ENCODE measurements around the gene TFEB.

Gene TFEB

GRCh38 chr6:41705996-41706835 lies 29.2 kb downstream of the TFEB start:
- peaks cover 81% of the 10 kb centered on the region for H3K4me1 Mint-ChIP-seq (ENCODE audit: low read depth)
- H3K4me3 Mint-ChIP-seq: peak overlapping the region; percentile 49
- intact Hi-C loops (cut with micrococcal nuclease): loop anchor here (1.0 to 2.0 kb wide), 3 partner anchors 17 to 73 kb away; partner anchors contain the start of gene FRS3

GRCh38 chr6:41705311-41705995 lies 30.0 kb downstream of the TFEB start:
- Mint-ChIP-seq H3K27ac (peak overlapping the region; percentile 88), H3K27me3 (no peaks in the 10 kb centered on the region), H3K9me3 (no peaks in the 10 kb centered on the region), H3K36me3 (ENCODE audit: low read depth) (peaks cover 55% of the 10 kb centered on the region), H3K4me3 (peak overlapping the region; percentile 49), H3K4me1 (ENCODE audit: low read depth) (peaks cover 85% of the 10 kb centered on the region)
- intact Hi-C loops (cut with micrococcal nuclease): no loop called here

More at GRCh38 chr6:41705996-41706835, 29.2 kb downstream of the TFEB start:
- H3K36me3 Mint-ChIP-seq (ENCODE audit: low read depth): peaks cover 58% of the 10 kb centered on the region
- H3K9me3 Mint-ChIP-seq: no peaks in the 10 kb centered on the region
- H3K27ac Mint-ChIP-seq: peak overlapping the region; percentile 88
- no peaks in the 10 kb centered on the region for H3K27me3 Mint-ChIP-seq

GRCh38 chr6:41704656-41705310 lies 30.6 kb downstream of the TFEB start:
- peaks cover 82% of the 10 kb centered on the region for H3K4me1 Mint-ChIP-seq (ENCODE audit: low read depth)
- no peaks in the 10 kb centered on the region for H3K9me3 Mint-ChIP-seq

GRCh38 chr6:41704028-41704427 lies 31.4 kb downstream of the TFEB start:
- intact Hi-C loops (cut with micrococcal nuclease): no loop called here
- H3K27ac Mint-ChIP-seq: peak overlapping the region; percentile 88
- H3K4me3 Mint-ChIP-seq: no peak overlapping the region
- no peaks in the 10 kb centered on the region for H3K27me3 Mint-ChIP-seq
- peaks cover 55% of the 10 kb centered on the region for H3K36me3 Mint-ChIP-seq (ENCODE audit: low read depth)
- peaks cover 76% of the 10 kb centered on the region for H3K4me1 Mint-ChIP-seq (ENCODE audit: low read depth)
- H3K9me3 Mint-ChIP-seq: no peaks in the 10 kb centered on the region

More at GRCh38 chr6:41704656-41705310, 30.6 kb downstream of the TFEB start:
- Mint-ChIP-seq H3K36me3 (ENCODE audit: low read depth) (peaks cover 56% of the 10 kb centered on the region), H3K4me3 (no peak overlapping the region), H3K27ac (peak overlapping the region; percentile 88), H3K27me3 (no peaks in the 10 kb centered on the region)
- intact Hi-C loops (cut with micrococcal nuclease): no loop called here

- Mint-ChIP-seq H3K27ac (peak overlapping the region; percentile 27), H3K27me3 (no peaks in the 10 kb centered on the region), H3K4me3 (no peak overlapping the region), H3K9me3 (no peaks in the 10 kb centered on the region), H3K36me3 (ENCODE audit: low read depth) (peaks cover 66% of the 10 kb centered on the region), H3K4me1 (ENCODE audit: low read depth) (peaks cover 65% of the 10 kb centered on the region)
- intact Hi-C loops (cut with micrococcal nuclease): no loop called here
Observed at GRCh38 chr6:41702771-41703494, 32.5 kb downstream of the TFEB start.

- Mint-ChIP-seq H3K9me3 (no peaks in the 10 kb centered on the region), H3K36me3 (ENCODE audit: low read depth) (peaks cover 66% of the 10 kb centered on the region), H3K4me3 (no peak overlapping the region), H3K4me1 (ENCODE audit: low read depth) (peaks cover 58% of the 10 kb centered on the region), H3K27me3 (no peaks in the 10 kb centered on the region), H3K27ac (no peak overlapping the region)
- intact Hi-C loops (cut with micrococcal nuclease): no loop called here
Observed at GRCh38 chr6:41702089-41702745, 33.2 kb downstream of the TFEB start.

- peaks cover 43% of the 10 kb centered on the region for H3K4me1 Mint-ChIP-seq (ENCODE audit: low read depth)
- no peak overlapping the region for H3K4me3 Mint-ChIP-seq
- no peaks in the 10 kb centered on the region for H3K9me3 Mint-ChIP-seq
- peaks cover 66% of the 10 kb centered on the region for H3K36me3 Mint-ChIP-seq (ENCODE audit: low read depth)
- no peaks in the 10 kb centered on the region for H3K27me3 Mint-ChIP-seq
- no peak overlapping the region for H3K27ac Mint-ChIP-seq
- intact Hi-C loops (cut with micrococcal nuclease): no loop called here
Observed at GRCh38 chr6:41700463-41701347, 34.7 kb downstream of the TFEB start.

GRCh38 chr6:41699063-41699462 lies 36.3 kb downstream of the TFEB start:
- Mint-ChIP-seq H3K4me3 (no peak overlapping the region), H3K27ac (no peak overlapping the region), H3K4me1 (ENCODE audit: low read depth) (peaks cover 32% of the 10 kb centered on the region), H3K9me3 (no peaks in the 10 kb centered on the region), H3K36me3 (ENCODE audit: low read depth) (peaks cover 59% of the 10 kb centered on the region), H3K27me3 (no peaks in the 10 kb centered on the region)
- intact Hi-C loops (cut with micrococcal nuclease): no loop called here

- H3K4me3 Mint-ChIP-seq: no peak overlapping the region
- H3K27me3 Mint-ChIP-seq: no peaks in the 10 kb centered on the region
- H3K9me3 Mint-ChIP-seq: no peaks in the 10 kb centered on the region
- intact Hi-C loops (cut with micrococcal nuclease): no loop called here
- H3K27ac Mint-ChIP-seq: no peak overlapping the region
- H3K4me1 Mint-ChIP-seq (ENCODE audit: low read depth): peaks cover 29% of the 10 kb centered on the region
- peaks cover 50% of the 10 kb centered on the region for H3K36me3 Mint-ChIP-seq (ENCODE audit: low read depth)
Observed at GRCh38 chr6:41697861-41698781, 37.3 kb downstream of the TFEB start.

GRCh38 chr6:41696788-41697187 lies 38.6 kb downstream of the TFEB start:
- no peaks in the 10 kb centered on the region for H3K9me3 Mint-ChIP-seq
- no peaks in the 10 kb centered on the region for H3K27me3 Mint-ChIP-seq
- peaks cover 27% of the 10 kb centered on the region for H3K4me1 Mint-ChIP-seq (ENCODE audit: low read depth)
- peaks cover 44% of the 10 kb centered on the region for H3K36me3 Mint-ChIP-seq (ENCODE audit: low read depth)
- no peak overlapping the region for H3K27ac Mint-ChIP-seq
- H3K4me3 Mint-ChIP-seq: no peak overlapping the region
- intact Hi-C loops (cut with micrococcal nuclease): no loop called here

- intact Hi-C loops (cut with micrococcal nuclease): no loop called here
Observed at GRCh38 chr6:41695825-41696224, 39.6 kb downstream of the TFEB start.

More at GRCh38 chr6:41695825-41696224, 39.6 kb downstream of the TFEB start:
- peaks cover 46% of the 10 kb centered on the region for H3K36me3 Mint-ChIP-seq (ENCODE audit: low read depth)
- no peak overlapping the region for H3K4me3 Mint-ChIP-seq
- H3K9me3 Mint-ChIP-seq: no peaks in the 10 kb centered on the region
- H3K27me3 Mint-ChIP-seq: no peaks in the 10 kb centered on the region
- peaks cover 18% of the 10 kb centered on the region for H3K4me1 Mint-ChIP-seq (ENCODE audit: low read depth)
- H3K27ac Mint-ChIP-seq: no peak overlapping the region

Data from dendritic cell treated with granulocyte-macrophage colony-stimulating factor and Interleukin-4, amounts not matched to agents 40 ng/mL and 50 ng/mL, for 4 days (primary cell).